ENCODE data around the gene PLCXD3. TPM values are rescaled to one million over a fixed set of nuclear protein-coding genes. Genes with fewer than 3 reads are reported as not detected.

The PLCXD3 gene
- total RNA-seq, 1 experiment from 2014 or later, result 5.0 TPM

- POLR2A ChIA-PET (ENCODE audit: unreplicated experiment), result no interaction called here
- TF ChIP-seq CTCF (conservative IDR thresholded peaks at IDR 0.05; ENCODE audit: low read depth, low read length) (no peak), EZH2phosphoT487 (IDR thresholded peaks at IDR 0.05; ENCODE audit: borderline replicate concordance, low read length) (no peak), EZH2 (IDR thresholded peaks at IDR 0.05; ENCODE audit: low read length, unreplicated experiment) (no peak)
- ATAC-seq, result no peak
- Histone ChIP-seq H3K27ac (ENCODE audit: low read length) (no peak overlapping the region), H3K36me3 (ENCODE audit: low read depth, low read length) (no peaks in the 10 kb centered on the region), H3K4me3 (ENCODE audit: low read length) (no peak overlapping the region), H3K9ac (ENCODE audit: low read length) (no peak overlapping the region), H3K9me2 (replicated peaks; ENCODE audit: low read length) (no peaks in the 10 kb centered on the region), H3K27me3 (ENCODE audit: low read length) (no peaks in the 10 kb centered on the region), H2AFZ (ENCODE audit: low read length) (no peak overlapping the region), H4K20me1 (ENCODE audit: low read length) (no peaks in the 10 kb centered on the region), H3F3A (ENCODE audit: low read length, unreplicated experiment) (no peaks in the 10 kb centered on the region), H3K9me3 (ENCODE audit: low read length) (no peaks in the 10 kb centered on the region), H3K4me1 (ENCODE audit: insufficient read depth, low read length) (no peaks in the 10 kb centered on the region), H3K79me2 (ENCODE audit: low read length) (no peaks in the 10 kb centered on the region), H3K4me2 (ENCODE audit: low read length) (no peak overlapping the region)
- no TSS peak for BruUV-seq (replicated peaks)
- CTCF ChIA-PET, result no interaction called here
- DNase-seq, result no peak
- intact Hi-C loops (cut with micrococcal nuclease), result no loop called here
Observed at GRCh38 chr5:41365369-41365768, 145.0 kb downstream of the PLCXD3 start.

GRCh38 chr5:41364346-41364745 lies 146.1 kb downstream of the PLCXD3 start:
- intact Hi-C loops (cut with micrococcal nuclease), result no loop called here

More at GRCh38 chr5:41364346-41364745, 146.1 kb downstream of the PLCXD3 start:
- Histone ChIP-seq H3K9ac (ENCODE audit: low read length) (no peak overlapping the region), H3K9me2 (replicated peaks; ENCODE audit: low read length) (no peaks in the 10 kb centered on the region), H3K4me1 (ENCODE audit: insufficient read depth, low read length) (no peaks in the 10 kb centered on the region), H3F3A (ENCODE audit: low read length, unreplicated experiment) (no peaks in the 10 kb centered on the region), H3K79me2 (ENCODE audit: low read length) (no peaks in the 10 kb centered on the region), H3K27me3 (ENCODE audit: low read length) (no peaks in the 10 kb centered on the region), H3K9me3 (ENCODE audit: low read length) (no peaks in the 10 kb centered on the region), H3K4me2 (ENCODE audit: low read length) (no peak overlapping the region), H3K36me3 (ENCODE audit: low read depth, low read length) (no peaks in the 10 kb centered on the region; the same call in 1 of the 2 replicates), H3K27ac (ENCODE audit: low read length) (no peak overlapping the region), H4K20me1 (ENCODE audit: low read length) (no peaks in the 10 kb centered on the region), H3K4me3 (ENCODE audit: low read length) (no peak overlapping the region), H2AFZ (ENCODE audit: low read length) (no peak overlapping the region)
- ATAC-seq (no peak), DNase-seq (no peak)
- CTCF ChIA-PET, result no interaction called here
- POLR2A ChIA-PET (ENCODE audit: unreplicated experiment), result no interaction called here
- no peak for TF ChIP-seq CTCF (conservative IDR thresholded peaks at IDR 0.05; ENCODE audit: low read depth, low read length)
- TF ChIP-seq EZH2 (IDR thresholded peaks at IDR 0.05; ENCODE audit: low read length, unreplicated experiment), result no peak
- TF ChIP-seq EZH2phosphoT487 (IDR thresholded peaks at IDR 0.05; ENCODE audit: borderline replicate concordance, low read length), result no peak
- no TSS peak for BruUV-seq (replicated peaks)
